SH-SY5Y (cell line): ENCODE measurements around the gene PDE6G.

ENCODE experiments used
- GATA2 ChIP-seq: IDR thresholded peaks from 2 replicates; pipeline ENCODE4 v1.6.1; 2011; ENCODE audit warnings: mild to moderate bottlenecking, low read depth, low read length
- GATA3 ChIP-seq: IDR thresholded peaks from 2 replicates; pipeline ENCODE4 v1.6.1; 2011; ENCODE audit warnings: low read depth, mild to moderate bottlenecking, low read length, moderate library complexity

DNA sequence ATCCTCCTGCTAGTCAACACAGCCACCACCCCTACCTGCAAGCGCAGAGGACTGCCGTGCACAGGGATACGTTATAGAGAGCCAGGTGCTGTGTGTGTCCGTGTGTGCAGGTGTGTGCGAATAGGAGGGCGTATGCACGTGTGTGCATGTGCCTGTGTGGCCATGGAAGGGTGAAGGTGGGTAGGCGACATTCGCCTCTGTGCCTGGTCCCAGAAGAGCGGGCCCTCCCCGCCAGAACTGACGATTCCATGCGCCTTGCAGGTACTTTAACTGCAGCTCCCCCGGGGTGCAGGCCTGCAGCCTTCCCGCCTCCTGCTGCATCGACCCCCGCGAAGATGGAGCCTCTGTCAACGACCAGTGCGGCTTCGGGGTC lies 8.7 kb downstream of the PDE6G start:
- TF ChIP-seq GATA2 (no peak), GATA3 (no peak)
